A673 (cell line): ENCODE results near the gene RGS4.

Source experiments
- CTCF ChIP-seq: fragments of 300-800, 200-600 bp; sonication (generic); conservative IDR thresholded peaks from 2 replicates; pipeline ENCODE4 v1.5.1; 2017; ENCODE audit warnings: low read depth, mild to moderate bottlenecking, antibody characterized with exemption, low read length, moderate library complexity, mixed read lengths
- EZH2 ChIP-seq: fragments of 200-600 bp; sonication (generic); IDR thresholded peaks from 2 replicates; pipeline ENCODE4 v1.6.1; 2017; ENCODE audit warnings: borderline replicate concordance, low read depth, mild to moderate bottlenecking, mixed read lengths, antibody characterized with exemption, low read length; ENCODE audit not compliant: poor library complexity, severe bottlenecking

GRCh38 chr1:163047951-163048659, 21.1 kb upstream of the RGS4 start:
- TF ChIP-seq EZH2 (no peak), CTCF (no peak)
